HepG2 (cell line): ENCODE measurements around the gene KMT5C. TPM values are rescaled to one million over a fixed set of nuclear protein-coding genes. Genes with fewer than 3 reads are reported as not detected.

Source experiments
- ATF1 ChIP-seq: IDR thresholded peaks from 2 replicates; pipeline ENCODE4 v1.6.1; 2016; ENCODE audit warnings: mild to moderate bottlenecking, control low read depth
- ELF3 ChIP-seq: IDR thresholded peaks from 2 replicates; pipeline ENCODE4 v1.6.1; 2016; ENCODE audit warnings: missing genetic modification reagents, missing compliant biosample characterization
- FOXC1 ChIP-seq: sonication (generic); formaldehyde crosslinking; IDR thresholded peaks from 2 replicates; pipeline ENCODE4 v1.8.0; 2022; ENCODE audit warnings: mild to moderate bottlenecking, missing genetic modification reagents, borderline replicate concordance
- KDM2A ChIP-seq: sonication (generic); formaldehyde crosslinking; IDR thresholded peaks from 2 replicates; pipeline ENCODE4 v1.4.0; 2020; ENCODE audit warnings: low read depth, missing genetic modification reagents, borderline replicate concordance
- KDM4B ChIP-seq: sonication (generic); formaldehyde crosslinking; IDR thresholded peaks from 2 replicates; pipeline ENCODE4 v1.4.0; 2020; ENCODE audit warnings: missing genetic modification reagents
- MAZ ChIP-seq, 2 experiments: sonication (generic) in 1 of 2; formaldehyde crosslinking in 1 of 2; IDR thresholded peaks; 2 replicates each; pipeline versions ENCODE4 v1.5.0 to v1.6.1; 2012 to 2020; ENCODE audit warnings: low read depth in 2 of 2, mild to moderate bottlenecking in 2 of 2, borderline replicate concordance in 1 of 2, improper control_type of control experiment in 1 of 2, low read length in 1 of 2, missing genetic modification reagents in 1 of 2, moderate library complexity in 1 of 2
- NFRKB ChIP-seq: fragments of 450-650 bp; IDR thresholded peaks from 2 replicates; pipeline ENCODE4 v1.6.1; 2017
- ONECUT2 ChIP-seq: sonication (generic); formaldehyde crosslinking; IDR thresholded peaks from 2 replicates; pipeline ENCODE4 v1.4.0; 2020; ENCODE audit warnings: missing genetic modification reagents
- PHF21A ChIP-seq: sonication (generic); formaldehyde crosslinking; IDR thresholded peaks from 2 replicates; pipeline ENCODE4 v1.5.0; 2020; ENCODE audit warnings: mild to moderate bottlenecking, missing genetic modification reagents
- SP2 ChIP-seq: sonication (generic); formaldehyde crosslinking; IDR thresholded peaks from 2 replicates; pipeline ENCODE4 v1.5.1; 2020; ENCODE audit warnings: mild to moderate bottlenecking, missing genetic modification reagents
- SRSF9 ChIP-seq: fragments of 200-400 bp; formaldehyde crosslinking; IDR thresholded peaks from 2 replicates; pipeline ENCODE4 v1.6.1; 2018; ENCODE audit warnings: borderline replicate concordance, mild to moderate bottlenecking, low read depth, low read length; ENCODE audit not compliant: insufficient read depth, poor library complexity, severe bottlenecking
- THAP11 ChIP-seq: IDR thresholded peaks from 2 replicates; pipeline ENCODE4 v1.6.1; 2016; ENCODE audit warnings: missing biosample characterization, missing genetic modification reagents
- ZFAT ChIP-seq: sonication (generic); formaldehyde crosslinking; conservative IDR thresholded peaks from 2 replicates; pipeline ENCODE4 v1.8.1; 2023; ENCODE audit warnings: missing genetic modification reagents, inconsistent platforms
- ZFP41 ChIP-seq: sonication (generic); formaldehyde crosslinking; IDR thresholded peaks from 2 replicates; pipeline ENCODE4 v1.4.0; 2020; ENCODE audit warnings: mild to moderate bottlenecking, missing genetic modification reagents, borderline replicate concordance
- ZNF17 ChIP-seq: sonication (generic); formaldehyde crosslinking; IDR thresholded peaks from 2 replicates; pipeline ENCODE4 v1.5.0; 2020; ENCODE audit warnings: mild to moderate bottlenecking, missing genetic modification reagents
- polyA plus RNA-seq, 8 experiments: library from polyadenylated mRNA; depleted of rRNA in 3 of 8; stranded (reverse) in 7 of 8; unstranded in 1 of 8; fragments of >200 nt; fragmentation: Illumina TruSeq in 4 of 8; extraction: Trizol in 4 of 8; gene quantifications; 2 replicates each; pipeline versions ENCODE4 v1.2.1 to v1.2.3, GENCODE V29; 2011 to 2016; ENCODE audit warnings: low read depth in 4 of 8, missing spikeins in 1 of 8, mixed read lengths in 1 of 8; ENCODE audit not compliant: insufficient read depth in 1 of 8
- total RNA-seq, 5 experiments: library from RNA; depleted of rRNA; stranded (reverse); fragments of >200 nt; fragmentation: Illumina TruSeq; extraction: Trizol; gene quantifications; 2 replicates each; pipeline ENCODE4 v1.2.3, GENCODE V29; 2016; ENCODE audit warnings: low read depth in 1 of 5
- TF ChIP-seq, protein P1 (sequence below): sonication (generic); formaldehyde crosslinking; IDR thresholded peaks from 2 replicates; pipeline ENCODE4 v1.4.0; 2020; ENCODE audit warnings: mild to moderate bottlenecking, low read depth, missing genetic modification reagents
- TF ChIP-seq, protein P2 (sequence below): IDR thresholded peaks from 2 replicates; pipeline ENCODE4 v1.6.1; 2016; ENCODE audit warnings: low read depth, control low read depth
- TF ChIP-seq, protein P3 (sequence below): sonication (generic); formaldehyde crosslinking; IDR thresholded peaks from 2 replicates; pipeline ENCODE4 v1.5.0; 2020; ENCODE audit warnings: mild to moderate bottlenecking, missing genetic modification reagents, moderate library complexity
- TF ChIP-seq, protein P4 (sequence below): sonication (generic); formaldehyde crosslinking; IDR thresholded peaks from 2 replicates; pipeline ENCODE4 v1.4.0; 2020; ENCODE audit warnings: missing genetic modification reagents, borderline replicate concordance

Gene KMT5C
- total and polyA plus RNA-seq, 2 of the 13 experiments (the other 11 are each of a cell fraction or from before 2014, with no cell fraction given): 5.5 to 9.0 TPM

DNA sequence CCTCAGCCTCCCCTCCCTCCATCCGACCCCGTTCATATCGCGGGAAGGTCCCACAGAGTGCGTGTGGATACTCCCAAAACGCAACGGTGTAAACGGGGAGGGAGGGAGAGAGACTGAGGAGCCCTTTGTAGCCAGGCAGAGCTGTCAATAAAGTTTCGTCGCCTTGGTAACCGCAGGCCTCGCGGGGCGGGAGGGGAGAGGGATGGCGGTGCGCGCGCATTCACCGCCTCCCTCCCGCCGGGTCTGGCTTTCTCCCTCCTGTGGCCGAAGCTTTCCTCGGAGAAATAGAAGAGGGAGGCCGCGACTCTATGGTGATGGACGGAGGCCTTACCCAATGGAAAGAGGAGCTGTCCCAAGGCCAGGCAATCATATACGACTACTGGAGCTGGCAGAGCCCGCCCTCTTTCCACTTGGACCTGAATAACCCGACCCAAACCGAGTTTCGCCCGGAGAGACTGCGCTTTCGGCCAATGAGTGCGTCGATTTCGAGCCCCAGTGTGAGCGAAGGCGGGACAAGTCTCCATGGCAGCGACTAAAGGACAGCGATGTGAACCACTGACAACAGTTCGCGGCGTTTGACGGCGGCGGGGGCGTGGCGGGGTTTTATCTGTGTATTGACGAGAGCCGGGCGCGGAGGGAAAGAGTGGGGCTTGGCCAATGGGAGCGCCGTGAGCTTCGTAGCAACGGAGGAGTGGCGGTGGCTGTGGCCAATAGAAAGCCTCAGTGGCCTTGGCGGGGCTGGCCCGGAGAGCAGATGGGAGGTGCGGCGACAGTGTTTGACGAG is at the start of gene KMT5C (continued):
- TF ChIP-seq ZFAT (CRISPR knock-in tag) (no peak), SRSF9 (no peak), SP2 (CRISPR knock-in tag) (peak; percentile 98), FOXC1 (CRISPR knock-in tag) (0 out of 2 replicates have a peak, but pooled peaks have one; percentile 23), ONECUT2 (CRISPR knock-in tag) (no peak), KDM4B (CRISPR knock-in tag) (no peak), ATF1 (CRISPR knock-in tag) (peak; percentile 94), PHF21A (peak; percentile 36; the same call in 1 of the 2 replicates), MAZ (IDR thresholded peaks at IDR 0.05; ENCODE audit: borderline replicate concordance, low read depth, low read length) (peak; percentile 93), MAZ (CRISPR knock-in tag; IDR thresholded peaks at IDR 0.05; ENCODE audit: low read depth) (peak; percentile 80; the same call in 1 of the 2 replicates), THAP11 (peak; percentile 63), ELF3 (CRISPR knock-in tag) (0 out of 2 replicates have a peak, but pooled peaks have one; percentile 13), KDM2A (CRISPR knock-in tag) (no peak; the same call in 1 of the 2 replicates), ZFP41 (no peak), ZNF17 (CRISPR knock-in tag) (no peak), NFRKB (no peak)
- TF ChIP-seq, protein P1, sequence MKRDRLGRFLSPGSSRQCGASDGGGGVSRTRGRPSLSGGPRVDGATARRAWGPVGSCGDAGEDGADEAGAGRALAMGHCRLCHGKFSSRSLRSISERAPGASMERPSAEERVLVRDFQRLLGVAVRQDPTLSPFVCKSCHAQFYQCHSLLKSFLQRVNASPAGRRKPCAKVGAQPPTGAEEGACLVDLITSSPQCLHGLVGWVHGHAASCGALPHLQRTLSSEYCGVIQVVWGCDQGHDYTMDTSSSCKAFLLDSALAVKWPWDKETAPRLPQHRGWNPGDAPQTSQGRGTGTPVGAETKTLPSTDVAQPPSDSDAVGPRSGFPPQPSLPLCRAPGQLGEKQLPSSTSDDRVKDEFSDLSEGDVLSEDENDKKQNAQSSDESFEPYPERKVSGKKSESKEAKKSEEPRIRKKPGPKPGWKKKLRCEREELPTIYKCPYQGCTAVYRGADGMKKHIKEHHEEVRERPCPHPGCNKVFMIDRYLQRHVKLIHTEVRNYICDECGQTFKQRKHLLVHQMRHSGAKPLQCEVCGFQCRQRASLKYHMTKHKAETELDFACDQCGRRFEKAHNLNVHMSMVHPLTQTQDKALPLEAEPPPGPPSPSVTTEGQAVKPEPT (CRISPR knock-in tag): no peak
- TF ChIP-seq, protein P2, sequence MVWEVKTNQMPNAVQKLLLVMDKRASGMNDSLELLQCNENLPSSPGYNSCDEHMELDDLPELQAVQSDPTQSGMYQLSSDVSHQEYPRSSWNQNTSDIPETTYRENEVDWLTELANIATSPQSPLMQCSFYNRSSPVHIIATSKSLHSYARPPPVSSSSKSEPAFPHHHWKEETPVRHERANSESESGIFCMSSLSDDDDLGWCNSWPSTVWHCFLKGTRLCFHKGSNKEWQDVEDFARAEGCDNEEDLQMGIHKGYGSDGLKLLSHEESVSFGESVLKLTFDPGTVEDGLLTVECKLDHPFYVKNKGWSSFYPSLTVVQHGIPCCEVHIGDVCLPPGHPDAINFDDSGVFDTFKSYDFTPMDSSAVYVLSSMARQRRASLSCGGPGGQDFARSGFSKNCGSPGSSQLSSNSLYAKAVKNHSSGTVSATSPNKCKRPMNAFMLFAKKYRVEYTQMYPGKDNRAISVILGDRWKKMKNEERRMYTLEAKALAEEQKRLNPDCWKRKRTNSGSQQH (CRISPR knock-in tag): no peak
- TF ChIP-seq, protein P3, sequence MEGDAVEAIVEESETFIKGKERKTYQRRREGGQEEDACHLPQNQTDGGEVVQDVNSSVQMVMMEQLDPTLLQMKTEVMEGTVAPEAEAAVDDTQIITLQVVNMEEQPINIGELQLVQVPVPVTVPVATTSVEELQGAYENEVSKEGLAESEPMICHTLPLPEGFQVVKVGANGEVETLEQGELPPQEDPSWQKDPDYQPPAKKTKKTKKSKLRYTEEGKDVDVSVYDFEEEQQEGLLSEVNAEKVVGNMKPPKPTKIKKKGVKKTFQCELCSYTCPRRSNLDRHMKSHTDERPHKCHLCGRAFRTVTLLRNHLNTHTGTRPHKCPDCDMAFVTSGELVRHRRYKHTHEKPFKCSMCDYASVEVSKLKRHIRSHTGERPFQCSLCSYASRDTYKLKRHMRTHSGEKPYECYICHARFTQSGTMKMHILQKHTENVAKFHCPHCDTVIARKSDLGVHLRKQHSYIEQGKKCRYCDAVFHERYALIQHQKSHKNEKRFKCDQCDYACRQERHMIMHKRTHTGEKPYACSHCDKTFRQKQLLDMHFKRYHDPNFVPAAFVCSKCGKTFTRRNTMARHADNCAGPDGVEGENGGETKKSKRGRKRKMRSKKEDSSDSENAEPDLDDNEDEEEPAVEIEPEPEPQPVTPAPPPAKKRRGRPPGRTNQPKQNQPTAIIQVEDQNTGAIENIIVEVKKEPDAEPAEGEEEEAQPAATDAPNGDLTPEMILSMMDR: peak; percentile 59
- TF ChIP-seq, protein P4, sequence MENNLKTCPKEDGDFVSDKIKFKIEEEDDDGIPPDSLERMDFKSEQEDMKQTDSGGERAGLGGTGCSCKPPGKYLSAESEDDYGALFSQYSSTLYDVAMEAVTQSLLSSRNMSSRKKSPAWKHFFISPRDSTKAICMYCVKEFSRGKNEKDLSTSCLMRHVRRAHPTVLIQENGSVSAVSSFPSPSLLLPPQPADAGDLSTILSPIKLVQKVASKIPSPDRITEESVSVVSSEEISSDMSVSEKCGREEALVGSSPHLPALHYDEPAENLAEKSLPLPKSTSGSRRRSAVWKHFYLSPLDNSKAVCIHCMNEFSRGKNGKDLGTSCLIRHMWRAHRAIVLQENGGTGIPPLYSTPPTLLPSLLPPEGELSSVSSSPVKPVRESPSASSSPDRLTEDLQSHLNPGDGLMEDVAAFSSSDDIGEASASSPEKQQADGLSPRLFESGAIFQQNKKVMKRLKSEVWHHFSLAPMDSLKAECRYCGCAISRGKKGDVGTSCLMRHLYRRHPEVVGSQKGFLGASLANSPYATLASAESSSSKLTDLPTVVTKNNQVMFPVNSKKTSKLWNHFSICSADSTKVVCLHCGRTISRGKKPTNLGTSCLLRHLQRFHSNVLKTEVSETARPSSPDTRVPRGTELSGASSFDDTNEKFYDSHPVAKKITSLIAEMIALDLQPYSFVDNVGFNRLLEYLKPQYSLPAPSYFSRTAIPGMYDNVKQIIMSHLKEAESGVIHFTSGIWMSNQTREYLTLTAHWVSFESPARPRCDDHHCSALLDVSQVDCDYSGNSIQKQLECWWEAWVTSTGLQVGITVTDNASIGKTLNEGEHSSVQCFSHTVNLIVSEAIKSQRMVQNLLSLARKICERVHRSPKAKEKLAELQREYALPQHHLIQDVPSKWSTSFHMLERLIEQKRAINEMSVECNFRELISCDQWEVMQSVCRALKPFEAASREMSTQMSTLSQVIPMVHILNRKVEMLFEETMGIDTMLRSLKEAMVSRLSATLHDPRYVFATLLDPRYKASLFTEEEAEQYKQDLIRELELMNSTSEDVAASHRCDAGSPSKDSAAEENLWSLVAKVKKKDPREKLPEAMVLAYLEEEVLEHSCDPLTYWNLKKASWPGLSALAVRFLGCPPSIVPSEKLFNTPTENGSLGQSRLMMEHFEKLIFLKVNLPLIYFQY (CRISPR knock-in tag): peak; percentile 98
